GM12878 (cell line): Measurements from ENCODE around the gene DPEP1. TPM values are rescaled to one million over a fixed set of nuclear protein-coding genes. Genes with fewer than 3 reads are reported as not detected.
A peak's percentile ranks its signal among the peaks of the same experiment; 100 is the strongest.

Experiments used
- ASH2L ChIP-seq: fragments of 300-600, 200-600 bp; sonication (generic); IDR thresholded peaks from 2 replicates; pipeline ENCODE4 v1.6.1; 2017; ENCODE audit warnings: low read depth, mild to moderate bottlenecking, borderline replicate concordance
- ATF7 ChIP-seq: fragments of 450-650 bp; IDR thresholded peaks from 2 replicates; pipeline ENCODE4 v1.6.1; 2016; ENCODE audit warnings: low read depth, mild to moderate bottlenecking
- CBX3 ChIP-seq: fragments of 200-600 bp; sonication (generic); IDR thresholded peaks from 2 replicates; pipeline ENCODE4 v1.6.1; 2016; ENCODE audit warnings: low read depth, borderline replicate concordance
- EED ChIP-seq: sonication (generic); IDR thresholded peaks from 2 replicates; pipeline ENCODE4 v1.6.1; 2016; ENCODE audit warnings: antibody characterized with exemption, low read depth
- ELK1 ChIP-seq: IDR thresholded peaks from 2 replicates; pipeline ENCODE4 v1.6.1; 2012; ENCODE audit warnings: low read depth, low read length, improper control_type of control experiment
- ESRRA ChIP-seq: IDR thresholded peaks from 2 replicates; pipeline ENCODE4 v1.6.1; 2012; ENCODE audit warnings: mild to moderate bottlenecking, low read length, improper control_type of control experiment
- EZH2 ChIP-seq: IDR thresholded peaks from 2 replicates; pipeline ENCODE4 v1.6.1; 2012; ENCODE audit warnings: low read depth, mild to moderate bottlenecking, control low read depth, inconsistent platforms, low read length, borderline replicate concordance; ENCODE audit not compliant: control insufficient read depth
- GATAD2B ChIP-seq: fragments of 450-650 bp; conservative IDR thresholded peaks from 2 replicates; pipeline ENCODE4 v1.6.1; 2017; ENCODE audit warnings: low read depth, mild to moderate bottlenecking, moderate library complexity
- MAX ChIP-seq: IDR thresholded peaks from 2 replicates; pipeline ENCODE4 v1.6.1; 2012; ENCODE audit warnings: low read depth, low read length, improper control_type of control experiment
- MEF2A ChIP-seq: IDR thresholded peaks from 2 replicates; pipeline ENCODE4 v1.6.1; 2011; ENCODE audit warnings: low read depth, mild to moderate bottlenecking, low read length, moderate library complexity; ENCODE audit not compliant: insufficient read depth
- NFXL1 ChIP-seq: fragments of 450-650 bp; IDR thresholded peaks from 2 replicates; pipeline ENCODE4 v1.6.1; 2017; ENCODE audit warnings: antibody characterized with exemption, mild to moderate bottlenecking, borderline replicate concordance
- NFYA ChIP-seq: IDR thresholded peaks from 2 replicates; pipeline ENCODE4 v1.6.1; 2011; ENCODE audit warnings: low read depth, mild to moderate bottlenecking, low read length, improper control_type of control experiment, borderline replicate concordance
- NRF1 ChIP-seq: conservative IDR thresholded peaks from 2 replicates; pipeline ENCODE4 v1.6.1; 2011; ENCODE audit warnings: mild to moderate bottlenecking, low read depth, low read length, improper control_type of control experiment
- PAX8 ChIP-seq: fragments of 450-650 bp; IDR thresholded peaks from 2 replicates; pipeline ENCODE4 v1.6.1; 2017; ENCODE audit warnings: mild to moderate bottlenecking, moderate library complexity
- PRDM15 ChIP-seq: fragments of 450-650 bp; formaldehyde crosslinking; IDR thresholded peaks from 2 replicates; pipeline ENCODE4 v1.4.0; 2020; ENCODE audit warnings: mild to moderate bottlenecking, moderate library complexity
- RUNX3 ChIP-seq: IDR thresholded peaks from 2 replicates; pipeline ENCODE4 v1.6.1; 2012; ENCODE audit warnings: low read length, inconsistent platforms
- SIX5 ChIP-seq: IDR thresholded peaks from 2 replicates; pipeline ENCODE4 v1.6.1; 2011; ENCODE audit warnings: mild to moderate bottlenecking, low read depth, low read length, moderate library complexity; ENCODE audit not compliant: severe bottlenecking
- SUZ12 ChIP-seq: fragments of 200-600 bp; sonication (generic); IDR thresholded peaks from one replicate; pipeline ENCODE4 v1.6.1; 2018; ENCODE audit warnings: antibody characterized with exemption, mild to moderate bottlenecking; ENCODE audit not compliant: unreplicated experiment
- TBL1XR1 ChIP-seq: IDR thresholded peaks from 2 replicates; pipeline ENCODE4 v1.6.1; 2012; ENCODE audit warnings: low read depth, low read length, improper control_type of control experiment
- ZBTB40 ChIP-seq: fragments of 450-650 bp; IDR thresholded peaks from 2 replicates; pipeline ENCODE4 v1.6.1; 2016; ENCODE audit warnings: mild to moderate bottlenecking, moderate library complexity, borderline replicate concordance
- ZZZ3 ChIP-seq: IDR thresholded peaks from 2 replicates; pipeline ENCODE4 v1.6.1; 2011; ENCODE audit warnings: low read depth; ENCODE audit not compliant: control insufficient read depth, insufficient read length
- polyA plus RNA-seq, 11 experiments: library from polyadenylated mRNA; depleted of rRNA in 4 of 11; unstranded in 6 of 11; stranded (reverse) in 5 of 11; fragments of >200 nt; fragmentation: Nextera tagmentation in 4 of 11; fragmentation: Illumina TruSeq in 1 of 11; extraction: Ambion mirVana in 4 of 11; extraction: Trizol in 1 of 11; gene quantifications; 1 replicate in 1 of 11; 2 replicates in 10 of 11; pipeline versions ENCODE4 v1.2.1 to v1.2.3, GENCODE V29; 2011 to 2016; ENCODE audit warnings: inconsistent platforms in 2 of 11, missing spikeins in 2 of 11, low read depth in 1 of 11
- total RNA-seq, 4 experiments: library from RNA; depleted of rRNA in 3 of 4; stranded (reverse); fragments of >200 nt in 3 of 4; fragmentation: Illumina TruSeq in 1 of 4; extraction: Trizol in 1 of 4; gene quantifications; 2 replicates each; pipeline versions ENCODE4 v1.2.1 to v1.2.3, GENCODE V29; 2013 to 2021

DPEP1 gene
- total and polyA plus RNA-seq, 10 of the 15 experiments (the other 5 are each of a cell fraction or from before 2014, with no cell fraction given) = not detected

GRCh38 chr16:89565506-89566372 is 47.7 kb upstream of the DPEP1 start (continued):
- 0 out of 2 replicates have a peak, but pooled peaks have one; percentile 13 for TF ChIP-seq TBL1XR1
- TF ChIP-seq PAX8 = no peak
- no peak for TF ChIP-seq EZH2
- no peak for TF ChIP-seq ASH2L
- TF ChIP-seq ZZZ3 = no peak
- no peak for TF ChIP-seq ZBTB40
- TF ChIP-seq ELK1 = no peak
- TF ChIP-seq EED = no peak
- TF ChIP-seq SUZ12 = no peak
- no peak for TF ChIP-seq ESRRA
- TF ChIP-seq NFYA = no peak
- TF ChIP-seq RUNX3 = peak; percentile 42
- TF ChIP-seq SIX5 = no peak
- peak; percentile 24; the same call in 1 of the 2 replicates for TF ChIP-seq MAX
- no peak for TF ChIP-seq PRDM15
- no peak for TF ChIP-seq CBX3
- TF ChIP-seq GATAD2B = 0 out of 2 replicates have a peak, but pooled peaks have one; percentile 51
- no peak for TF ChIP-seq MEF2A
- no peak for TF ChIP-seq NRF1
- TF ChIP-seq NFXL1 = no peak
- TF ChIP-seq ATF7 = no peak
